RCC 7860 (cell line): Measurements from ENCODE around the gene ZNF793.

ENCODE experiments used
- DNase-seq: peaks from one replicate; pipeline ENCODE4 v3.0.0-alpha.2; 2015; ENCODE audit warnings: low spot score
- FAIRE-seq: peaks from 2 replicates; lab custom pipeline; 2012; peaks lifted over from hg19 to GRCh38; lab: Jason Lieb, UNC

ZNF793 gene

DNA sequence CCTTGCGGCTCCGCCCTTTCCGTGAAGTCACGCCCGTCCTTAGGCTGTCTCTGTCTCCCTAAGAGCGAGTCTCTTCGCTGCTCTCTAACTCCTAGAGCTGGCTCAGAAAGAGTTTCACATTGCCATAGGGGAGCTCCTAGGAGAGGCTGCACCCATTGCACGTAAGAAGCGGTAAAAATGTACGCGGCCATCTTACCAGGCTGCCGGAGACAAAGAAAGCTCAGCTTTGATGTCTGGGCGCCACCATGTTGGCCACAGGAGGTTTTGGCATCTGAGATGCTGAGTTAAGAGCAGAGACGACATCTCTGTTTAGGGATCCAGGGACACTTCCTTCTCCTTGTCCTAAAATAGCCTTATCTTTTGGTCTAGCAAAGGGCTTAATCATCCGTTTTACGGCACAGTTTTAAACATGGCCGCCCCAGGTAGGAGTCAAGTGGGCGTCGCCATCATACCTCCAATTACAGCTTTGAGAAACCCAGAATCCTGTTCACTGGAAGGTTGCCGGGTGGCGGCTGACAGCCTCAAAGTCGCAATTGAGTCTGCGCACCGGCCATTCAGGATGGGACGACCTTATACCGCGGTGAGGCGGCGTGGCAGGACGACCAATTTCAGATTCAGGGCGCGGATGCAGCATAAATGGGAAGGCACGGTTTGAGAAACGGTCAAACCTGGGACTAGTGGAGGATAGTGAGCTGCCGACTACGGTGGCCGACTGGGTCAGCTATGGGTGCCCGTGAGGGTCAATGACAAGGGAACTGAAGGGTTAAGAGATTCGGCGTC lies at the start of gene ZNF793:
Gene ZNF793, plus strand, starts transcription at position 553 of the 780 bp plus-strand sequence. CDS start 16,501 bp downstream, outside the sequence.
- FAIRE-seq (no peak), DNase-seq (no peak)

GRCh38 chr19:37466277-37466797 lies 40.4 kb upstream of the ZNF793 start:
- FAIRE-seq (no peak), DNase-seq (no peak)

- peak; percentile 77 for DNase-seq
- no peak for FAIRE-seq
Observed at GRCh38 chr19:37466798-37467607, 39.7 kb upstream of the ZNF793 start, which contains the start of gene ZNF569. Gene ZNF569 (minus strand): TSS chr19:37467444. CDS start chr19:37444921, 22,523 bp downstream.

- no peak for FAIRE-seq
- no peak for DNase-seq
Observed at GRCh38 chr19:37467608-37468090, 39.1 kb upstream of the ZNF793 start.

DNA sequence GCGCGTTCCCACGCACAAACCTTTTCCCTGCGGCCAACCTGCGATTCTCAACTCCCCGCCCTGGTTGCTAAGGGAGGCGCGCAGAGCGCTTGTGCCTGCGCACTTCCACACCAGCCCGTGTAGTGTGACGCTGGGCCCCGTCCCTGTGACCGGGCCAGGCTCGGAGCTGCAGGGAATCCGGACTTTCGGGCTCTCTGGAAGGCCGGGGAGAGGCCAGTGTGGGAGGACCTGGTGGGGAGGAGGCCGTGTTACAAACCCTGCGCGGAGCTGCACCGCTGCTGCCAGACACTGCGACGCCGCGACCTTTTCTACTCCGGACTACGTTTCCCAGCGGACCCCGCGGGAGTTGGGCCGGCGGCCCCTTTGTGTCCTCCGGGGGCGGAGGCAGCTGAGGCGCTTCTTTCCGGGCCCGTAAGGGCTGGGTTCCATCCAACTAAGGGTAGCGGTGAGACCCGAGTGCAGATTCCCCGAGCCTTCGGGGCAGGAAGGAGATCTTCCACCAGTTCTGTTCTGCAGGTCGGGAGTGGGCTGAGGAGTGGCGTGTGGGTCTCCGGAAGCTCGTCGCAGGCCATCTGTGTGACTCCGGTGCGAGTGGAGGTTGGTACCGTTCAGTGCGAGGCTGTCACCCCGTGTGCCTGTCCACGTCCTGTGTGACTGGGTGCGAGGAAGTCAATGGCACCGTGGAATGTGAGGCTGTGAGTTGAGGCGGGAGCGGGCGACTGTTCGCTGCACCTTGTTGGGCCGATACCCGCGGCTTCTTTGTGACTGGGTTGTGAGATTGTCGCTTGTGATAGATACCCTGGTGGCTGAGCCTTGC lies 37.6 kb upstream of the ZNF793 start, which contains the start of gene ZNF570:
Gene ZNF570, plus strand, starts transcription at position 396 of the 817 bp plus-strand sequence. CDS start 999 bp downstream, outside the sequence.
- DNase-seq (peak; percentile 23), FAIRE-seq (no peak)

- DNase-seq (no peak), FAIRE-seq (no peak)
Observed at GRCh38 chr19:37470216-37470615, 36.5 kb upstream of the ZNF793 start.

DNA sequence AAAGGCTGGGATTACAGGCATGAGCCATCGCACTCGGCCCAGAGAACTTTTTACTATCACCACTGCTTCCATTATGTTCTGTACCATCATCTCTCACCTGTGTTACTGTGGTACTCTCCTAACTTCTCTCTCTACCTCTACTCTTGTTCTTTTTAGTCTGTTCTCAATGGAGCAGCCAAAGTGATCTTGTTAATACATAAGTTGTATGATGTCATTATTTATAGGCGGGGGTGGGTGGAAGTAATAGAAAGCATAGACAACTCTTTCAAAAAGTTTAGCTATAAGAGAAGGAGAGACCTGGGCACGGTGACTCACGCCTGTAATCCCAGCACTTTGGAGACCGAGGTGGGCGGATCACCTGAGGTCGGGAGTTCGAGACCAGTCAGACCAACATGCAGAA lies 34.6 kb upstream of the ZNF793 start:
- DNase-seq (no peak), FAIRE-seq (no peak)

DNA sequence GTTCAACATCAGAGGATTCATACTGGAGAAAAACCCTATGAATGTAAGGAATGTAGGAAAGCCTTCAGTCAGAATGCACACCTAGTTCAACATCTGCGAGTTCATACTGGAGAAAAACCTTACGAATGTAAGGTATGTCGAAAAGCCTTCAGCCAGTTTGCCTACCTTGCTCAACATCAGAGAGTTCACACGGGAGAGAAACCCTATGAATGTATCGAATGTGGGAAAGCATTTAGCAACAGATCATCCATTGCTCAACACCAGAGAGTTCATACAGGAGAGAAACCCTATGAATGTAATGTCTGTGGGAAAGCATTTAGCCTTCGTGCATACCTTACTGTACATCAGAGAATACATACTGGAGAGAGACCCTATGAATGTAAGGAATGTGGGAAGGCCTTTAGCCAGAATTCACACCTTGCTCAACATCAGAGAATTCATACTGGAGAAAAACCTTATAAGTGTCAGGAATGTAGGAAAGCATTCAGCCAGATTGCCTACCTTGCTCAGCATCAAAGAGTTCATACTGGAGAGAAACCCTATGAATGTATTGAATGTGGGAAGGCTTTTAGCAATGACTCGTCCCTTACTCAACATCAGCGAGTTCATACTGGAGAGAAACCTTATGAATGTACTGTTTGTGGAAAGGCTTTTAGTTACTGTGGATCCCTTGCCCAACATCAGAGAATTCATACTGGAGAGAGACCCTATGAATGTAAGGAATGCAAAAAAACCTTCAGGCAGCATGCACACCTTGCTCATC lies 22.2 kb upstream of the ZNF793 start:
- DNase-seq (no peak), FAIRE-seq (no peak)

- no peak for FAIRE-seq
Observed at GRCh38 chr19:37492213-37492612, 14.5 kb upstream of the ZNF793 start.

DNA sequence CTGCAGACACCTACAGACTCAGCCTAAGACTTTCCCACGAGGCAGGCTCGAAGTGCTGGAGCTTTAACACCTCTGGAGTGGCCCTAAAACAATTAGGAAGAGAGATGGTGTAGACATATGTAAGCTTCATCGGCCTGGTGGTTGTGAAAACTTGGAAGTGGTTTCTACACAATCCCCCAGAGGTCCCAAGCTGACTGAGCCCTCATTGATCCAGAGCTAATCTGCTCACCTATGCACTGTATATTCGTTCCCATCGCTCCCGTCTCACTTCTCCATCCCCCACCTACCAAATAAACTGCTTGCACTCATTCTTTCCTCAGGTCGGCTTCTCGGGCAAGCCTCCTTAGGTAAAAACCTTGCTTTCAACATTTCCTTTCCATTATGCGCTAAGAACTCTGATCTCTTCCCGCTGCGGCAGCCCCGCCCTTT lies 767 bp upstream of the ZNF793 start:
- no peak for DNase-seq
- FAIRE-seq: no peak

More at GRCh38 chr19:37492213-37492612, 14.5 kb upstream of the ZNF793 start:
- no peak for DNase-seq

GRCh38 chr19:37507167-37507464 lies 377 bp downstream of the ZNF793 start:
- FAIRE-seq: no peak
- no peak for DNase-seq

GRCh38 chr19:37511186-37511585 lies 4.4 kb downstream of the ZNF793 start:
- DNase-seq: no peak
- no peak for FAIRE-seq

GRCh38 chr19:37511821-37512220 lies 5.1 kb downstream of the ZNF793 start:
- FAIRE-seq (no peak), DNase-seq (no peak)

DNA sequence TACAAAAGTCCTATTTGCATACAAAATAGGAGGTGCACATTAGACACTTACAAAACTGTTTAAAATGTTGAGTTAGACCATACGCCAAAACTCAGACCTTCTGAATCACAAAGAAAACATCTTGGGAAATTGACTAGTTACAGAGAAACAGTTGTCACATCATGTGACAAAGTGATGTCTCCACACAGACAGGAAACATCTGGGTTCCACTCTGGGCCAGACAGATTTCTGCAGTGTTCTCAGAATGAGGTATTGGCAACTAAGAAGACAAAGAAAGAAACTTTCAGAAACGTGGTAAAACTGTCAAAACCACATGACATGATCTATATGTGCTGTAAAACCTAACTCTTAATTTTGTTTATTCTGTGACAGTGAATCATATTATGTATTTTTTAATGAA lies 6.7 kb downstream of the ZNF793 start:
- DNase-seq: no peak
- FAIRE-seq: no peak

DNA sequence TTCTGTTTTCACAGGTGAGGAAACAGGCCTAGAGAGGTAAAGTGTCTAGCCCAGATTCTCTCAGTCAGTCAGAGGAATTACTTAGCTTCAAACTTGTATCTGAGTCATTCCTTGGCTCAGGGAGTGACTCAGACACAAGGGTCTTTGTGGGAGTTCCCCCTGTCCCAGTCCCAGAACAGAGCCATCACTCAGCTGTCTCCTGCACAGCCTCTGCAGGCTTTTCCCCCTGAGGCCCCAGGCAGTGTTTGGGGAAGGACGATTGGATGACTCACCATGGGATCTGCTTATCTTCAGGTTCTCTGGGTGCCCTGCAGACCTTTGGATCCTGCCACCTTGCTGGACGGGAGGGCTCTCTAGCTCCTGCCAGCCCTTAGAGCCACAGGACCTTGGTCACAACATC lies 13.2 kb downstream of the ZNF793 start:
- FAIRE-seq (no peak), DNase-seq (peak; percentile 47)

DNA sequence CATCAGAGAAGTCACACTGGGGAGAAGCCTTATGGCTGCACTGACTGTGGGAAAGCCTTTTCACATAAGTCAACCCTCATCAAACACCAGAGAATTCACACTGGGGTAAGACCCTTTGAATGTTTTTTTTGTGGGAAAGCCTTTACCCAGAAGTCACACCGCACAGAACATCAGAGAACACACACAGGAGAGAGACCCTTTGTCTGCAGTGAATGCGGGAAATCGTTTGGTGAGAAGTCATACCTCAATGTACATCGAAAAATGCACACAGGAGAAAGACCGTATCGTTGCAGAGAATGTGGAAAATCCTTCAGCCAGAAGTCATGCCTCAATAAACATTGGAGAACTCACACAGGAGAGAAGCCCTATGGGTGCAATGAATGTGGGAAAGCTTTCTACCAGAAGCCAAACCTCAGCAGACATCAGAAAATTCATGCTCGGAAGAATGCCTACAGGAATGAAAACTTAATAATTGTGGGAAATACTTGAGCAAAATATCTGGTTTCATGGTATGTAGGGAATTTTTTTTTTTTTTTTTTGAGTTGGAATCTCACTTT lies 30.7 kb downstream of the ZNF793 start:
- no peak for FAIRE-seq
- no peak for DNase-seq

DNA sequence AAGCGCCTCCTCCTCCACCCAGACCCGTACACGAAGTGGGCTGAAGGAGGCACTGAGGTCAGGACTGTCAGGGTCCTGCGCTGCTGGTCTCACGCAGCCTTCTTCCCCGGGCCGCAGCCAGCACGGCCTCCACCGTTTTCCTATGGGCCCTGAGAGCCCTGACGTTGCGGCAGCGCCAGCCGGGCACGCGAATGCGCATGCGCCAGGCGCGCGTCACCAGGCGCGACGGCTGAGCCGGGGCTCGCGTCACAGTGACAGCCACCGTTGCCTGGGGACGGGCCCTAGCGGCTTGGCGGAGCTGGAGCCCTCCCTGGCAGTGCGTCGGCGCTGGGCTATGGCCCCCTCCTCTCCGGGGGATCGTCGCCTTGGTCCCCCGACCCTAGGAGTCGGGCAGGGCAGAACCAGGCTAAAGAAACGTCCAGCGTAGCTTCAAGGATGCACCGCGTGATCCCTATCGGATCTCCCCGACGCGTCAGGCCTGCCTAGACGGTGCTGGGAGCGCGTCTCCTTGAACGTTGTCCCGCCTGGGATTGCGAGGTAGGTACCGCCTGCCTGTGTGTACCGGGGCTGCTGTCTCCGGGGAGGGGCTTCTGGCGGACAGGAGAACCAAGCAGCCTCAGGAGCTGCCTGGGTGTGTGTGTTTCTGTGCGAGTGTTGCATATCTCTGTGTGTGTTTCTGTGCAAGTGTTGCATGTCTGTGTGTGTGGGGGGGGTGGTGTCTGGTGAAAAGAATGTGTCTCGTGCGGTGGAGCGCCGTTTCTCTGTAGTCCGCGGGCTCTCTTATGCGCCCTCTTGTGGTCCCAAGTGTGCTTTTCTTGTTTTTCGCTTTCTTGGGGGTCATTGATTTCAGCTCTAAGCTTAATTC lies 44.6 kb downstream of the ZNF793 start:
- no peak for DNase-seq
- no peak for FAIRE-seq

DNA sequence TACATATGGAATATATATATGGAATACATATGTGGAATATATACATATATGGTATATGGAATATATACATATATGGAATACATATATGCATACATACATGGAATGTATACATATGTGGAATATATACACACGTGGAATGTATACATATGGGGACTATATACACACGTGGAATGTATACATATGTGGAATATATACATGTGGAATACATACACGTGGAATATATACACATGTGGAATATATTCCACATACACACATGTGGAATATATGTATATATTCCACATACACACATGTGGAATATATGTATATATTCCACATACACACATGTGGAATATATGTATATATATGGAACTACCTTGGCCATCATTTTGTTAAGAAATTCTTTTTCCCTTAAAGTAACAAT lies 56.8 kb downstream of the ZNF793 start:
- no peak for DNase-seq
- no peak for FAIRE-seq
